CD14-positive monocyte (primary cell): ENCODE measurements around the gene KSR1. TPM values are rescaled to one million over a fixed set of nuclear protein-coding genes. Genes with fewer than 3 reads are reported as not detected.

Source experiments
- DNase-seq, 3 donors: peaks; one replicate each; pipeline ENCODE4 v3.0.0-alpha.2; 2011 to 2022
- H2AFZ ChIP-seq: 2 replicates; pipeline ENCODE4 v1.6.0; 2012; ENCODE audit warnings: mild to moderate bottlenecking, low read depth, low read length, inconsistent platforms; ENCODE audit not compliant: insufficient read depth, poor library complexity, severe bottlenecking
- H3K27ac ChIP-seq, 2 donors: 1 replicate in 1 of 2; 2 replicates in 1 of 2; pipeline ENCODE4 v1.5.1; 2012 to 2013; ENCODE audit warnings: low read length in 2 of 2, control low read depth in 1 of 2, inconsistent platforms in 1 of 2, low read depth in 1 of 2, mild to moderate bottlenecking in 1 of 2
- H3K27me3 ChIP-seq, 2 donors: one replicate each; pipeline versions ENCODE4 v1.6.0 to v1.6.1; 2011 to 2013; ENCODE audit warnings: low read length in 2 of 2; ENCODE audit not compliant: control insufficient read depth in 2 of 2, insufficient read depth in 2 of 2
- H3K36me3 ChIP-seq, 2 donors: replicated peaks in 1 of 2; 1 replicate in 1 of 2; 2 replicates in 1 of 2; pipeline versions ENCODE4 v1.5.1 to v1.6.1; 2012 to 2013; ENCODE audit warnings: low read length in 2 of 2, control low read depth in 1 of 2, inconsistent platforms in 1 of 2, mild to moderate bottlenecking in 1 of 2; ENCODE audit not compliant: insufficient read depth in 2 of 2, control insufficient read depth in 1 of 2
- H3K4me1 ChIP-seq, 2 donors: 1 replicate in 1 of 2; 2 replicates in 1 of 2; pipeline versions ENCODE4 v1.5.1 to v1.6.1; 2012 to 2013; ENCODE audit warnings: low read length in 2 of 2, control low read depth in 1 of 2, inconsistent platforms in 1 of 2, mild to moderate bottlenecking in 1 of 2, moderate library complexity in 1 of 2; ENCODE audit not compliant: insufficient read depth in 2 of 2, control insufficient read depth in 1 of 2
- H3K4me2 ChIP-seq: replicated peaks from 2 replicates; pipeline ENCODE3; 2012; ENCODE audit warnings: low read length, moderate library complexity, mild to moderate bottlenecking; ENCODE audit not compliant: poor library complexity, severe bottlenecking; ENCODE audit errors: extremely low read depth
- H3K4me3 ChIP-seq, 3 experiments: fragments of 200-600 bp in 1 of 3; sonication (generic) in 1 of 3; replicated peaks in 1 of 3; 1 replicate in 2 of 3; 2 replicates in 1 of 3; pipeline ENCODE4 v1.5.1; 2011 to 2013; ENCODE audit warnings: low read length in 3 of 3, mild to moderate bottlenecking in 3 of 3, control low read depth in 2 of 3, low read depth in 2 of 3, inconsistent platforms in 1 of 3, moderate library complexity in 1 of 3
- H3K79me2 ChIP-seq: 2 replicates; pipeline ENCODE4 v1.6.0; 2012; ENCODE audit warnings: mild to moderate bottlenecking, control low read depth, inconsistent platforms, low read length, moderate library complexity; ENCODE audit not compliant: insufficient read depth
- H3K9ac ChIP-seq: 2 replicates; pipeline ENCODE4 v1.6.0; 2017; ENCODE audit warnings: low read length, mild to moderate bottlenecking; ENCODE audit not compliant: insufficient read depth, poor library complexity, severe bottlenecking
- H3K9me3 ChIP-seq, 2 donors: replicated peaks in 1 of 2; 1 replicate in 1 of 2; 2 replicates in 1 of 2; pipeline versions ENCODE4 v1.5.1 to v1.6.1; 2012 to 2013; ENCODE audit warnings: low read length in 2 of 2, control low read depth in 1 of 2; ENCODE audit not compliant: control insufficient read depth in 1 of 2, insufficient read depth in 1 of 2
- H4K20me1 ChIP-seq: 2 replicates; pipeline ENCODE4 v1.6.0; 2012; ENCODE audit warnings: mild to moderate bottlenecking, low read length, control low read depth, moderate library complexity; ENCODE audit not compliant: insufficient read depth
- H3K27ac Mint-ChIP-seq, 7 donors: one replicate each; pipeline ENCODE4 v1.8.0; 2020; ENCODE audit warnings: mild to moderate bottlenecking in 7 of 7, mixed read lengths in 7 of 7, moderate library complexity in 6 of 7, inconsistent platforms in 2 of 7
- H3K27me3 Mint-ChIP-seq, 3 donors: one replicate each; pipeline ENCODE4 v1.8.0; 2021 to 2022; ENCODE audit warnings: low read depth in 3 of 3, mild to moderate bottlenecking in 3 of 3, mixed read lengths in 3 of 3, moderate library complexity in 3 of 3, inconsistent platforms in 1 of 3
- H3K36me3 Mint-ChIP-seq, 2 donors: one replicate each; pipeline ENCODE4 v1.8.0; 2020; ENCODE audit warnings: mixed read lengths in 2 of 2, inconsistent platforms in 1 of 2, mild to moderate bottlenecking in 1 of 2
- H3K4me1 Mint-ChIP-seq: one replicate; pipeline ENCODE4 v1.8.0; 2020; ENCODE audit warnings: mild to moderate bottlenecking, mixed read lengths
- H3K4me3 Mint-ChIP-seq, 2 donors: one replicate each; pipeline ENCODE4 v1.8.0; 2020; ENCODE audit warnings: mild to moderate bottlenecking in 2 of 2, mixed read lengths in 2 of 2, moderate library complexity in 1 of 2
- H3K9me3 Mint-ChIP-seq, 7 donors: one replicate each; pipeline ENCODE4 v1.8.0; 2020 to 2022; ENCODE audit warnings: mixed read lengths in 7 of 7, mild to moderate bottlenecking in 6 of 7, moderate library complexity in 6 of 7, inconsistent platforms in 2 of 7
- WGBS: methylation state at CpG from one replicate; pipeline ENCODE4 v1.1.5; 2013; ENCODE audit warnings: missing lambda C conversion rate; ENCODE audit not compliant: insufficient coverage; 5-methylcytosine and 5-hydroxymethylcytosine counted together
- intact Hi-C, 2 donors: fragments of 100-400 bp; cut with micrococcal nuclease; formaldehyde crosslinking; loops; one replicate each; pipeline versions ENCODE4 v1.15.0 to v1.15.1; 2023
- polyA plus RNA-seq, 3 donors: library from polyadenylated mRNA; depleted of rRNA in 1 of 3; unstranded in 2 of 3; stranded (reverse) in 1 of 3; fragments of 300-500 nt in 2 of 3; fragments of >200 nt in 1 of 3; fragmentation: Illumina TruSeq in 2 of 3; gene quantifications; 1 replicate in 2 of 3; 2 replicates in 1 of 3; pipeline ENCODE4 v1.2.3, GENCODE V29; 2012 to 2021
- TF ChIP-seq, protein P1 (sequence below): fragments of 200-600 bp; IDR thresholded peaks from one replicate; pipeline ENCODE4 v1.8.0; 2022; ENCODE audit warnings: antibody characterized with exemption, mild to moderate bottlenecking

Gene KSR1
- polyA plus RNA-seq, 3 donors, result 1.2 to 111 (median 4.2) TPM

GRCh38 chr17:27649929-27650328 lies 193.7 kb downstream of the KSR1 start:
- TF ChIP-seq, protein P1, sequence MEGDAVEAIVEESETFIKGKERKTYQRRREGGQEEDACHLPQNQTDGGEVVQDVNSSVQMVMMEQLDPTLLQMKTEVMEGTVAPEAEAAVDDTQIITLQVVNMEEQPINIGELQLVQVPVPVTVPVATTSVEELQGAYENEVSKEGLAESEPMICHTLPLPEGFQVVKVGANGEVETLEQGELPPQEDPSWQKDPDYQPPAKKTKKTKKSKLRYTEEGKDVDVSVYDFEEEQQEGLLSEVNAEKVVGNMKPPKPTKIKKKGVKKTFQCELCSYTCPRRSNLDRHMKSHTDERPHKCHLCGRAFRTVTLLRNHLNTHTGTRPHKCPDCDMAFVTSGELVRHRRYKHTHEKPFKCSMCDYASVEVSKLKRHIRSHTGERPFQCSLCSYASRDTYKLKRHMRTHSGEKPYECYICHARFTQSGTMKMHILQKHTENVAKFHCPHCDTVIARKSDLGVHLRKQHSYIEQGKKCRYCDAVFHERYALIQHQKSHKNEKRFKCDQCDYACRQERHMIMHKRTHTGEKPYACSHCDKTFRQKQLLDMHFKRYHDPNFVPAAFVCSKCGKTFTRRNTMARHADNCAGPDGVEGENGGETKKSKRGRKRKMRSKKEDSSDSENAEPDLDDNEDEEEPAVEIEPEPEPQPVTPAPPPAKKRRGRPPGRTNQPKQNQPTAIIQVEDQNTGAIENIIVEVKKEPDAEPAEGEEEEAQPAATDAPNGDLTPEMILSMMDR, result no peak
- Histone ChIP-seq H3K4me3 (no peak overlapping the region), H3K36me3 (peaks cover 36 to 46% of the 10 kb centered on the region in 2 donors), H3K4me1 (no peaks in the 10 kb centered on the region), H3K9ac (no peak overlapping the region), H3K4me2 (no peak overlapping the region), H3K9me3 (no peaks in the 10 kb centered on the region), H4K20me1 (peaks cover 37% of the 10 kb centered on the region), H3K27me3 (no peaks in the 10 kb centered on the region), H3K27ac (no peak overlapping the region), H3K79me2 (no peaks in the 10 kb centered on the region), H2AFZ (no peak overlapping the region)
- DNase-seq, result no peak
- Mint-ChIP-seq H3K36me3 (peaks cover 41 to 43% of the 10 kb centered on the region in 2 donors), H3K4me1 (no peaks in the 10 kb centered on the region), H3K9me3 (no peaks in the 10 kb centered on the region), H3K27me3 (peaks cover 0 to 5% (median 2%) of the 10 kb centered on the region in 3 donors), H3K4me3 (no peak overlapping the region), H3K27ac (peak overlapping the region in 2 of 7 donors; percentile 4 to 54)
- intact Hi-C loops, result loop anchor here (2.0 to 10.0 kb wide), 2 partner anchors 47 to 225 kb away; no protein-coding TSS in a partner anchor
- 93% methylated on average over 14 of the region's 16 CpGs for WGBS

DNA sequence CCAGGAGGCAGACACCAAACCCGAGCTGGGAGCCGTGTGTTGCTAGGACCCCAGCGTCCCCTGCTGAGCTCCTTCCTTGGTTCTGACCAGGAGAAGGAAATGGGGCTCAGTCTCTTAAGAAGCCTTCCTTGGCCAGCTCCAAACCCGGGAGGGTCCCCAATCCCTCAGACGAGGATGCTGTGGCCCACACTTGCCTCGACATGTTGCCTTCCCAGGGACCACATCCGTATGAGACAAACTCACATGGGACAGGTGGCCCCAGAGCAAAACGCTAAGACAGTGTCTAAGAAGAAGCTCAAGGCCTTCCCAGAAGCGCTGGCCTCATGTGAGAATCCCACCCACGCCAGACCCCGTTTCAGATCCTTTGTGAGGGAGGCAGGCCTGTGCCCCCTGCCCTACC lies 194.6 kb downstream of the KSR1 start:
- Mint-ChIP-seq H3K9me3 (no peaks in the 10 kb centered on the region), H3K4me3 (no peak overlapping the region), H3K4me1 (no peaks in the 10 kb centered on the region), H3K27ac (no peak overlapping the region), H3K36me3 (peaks cover 40% of the 10 kb centered on the region in 2 donors), H3K27me3 (peaks cover 0 to 5% (median 2%) of the 10 kb centered on the region in 3 donors)
- intact Hi-C loops, result loop anchor here (2.0 to 10.0 kb wide), 2 partner anchors 48 to 224 kb away; no protein-coding TSS in a partner anchor
- no peaks in the 10 kb centered on the region for H3K4me1 ChIP-seq
- no peak for DNase-seq
- H3K4me2 ChIP-seq, result no peak overlapping the region
- H3K36me3 ChIP-seq, result peaks cover 35 to 43% of the 10 kb centered on the region in 2 donors
- 89% methylated on average over 11 of the region's 11 CpGs for WGBS
- peaks cover 34% of the 10 kb centered on the region for H4K20me1 ChIP-seq
- no peak overlapping the region for H3K9ac ChIP-seq
- H3K9me3 ChIP-seq, result no peaks in the 10 kb centered on the region
- H3K27ac ChIP-seq, result no peak overlapping the region
- no peak overlapping the region for H2AFZ ChIP-seq
- H3K27me3 ChIP-seq, result no peaks in the 10 kb centered on the region
- no peak overlapping the region for H3K4me3 ChIP-seq
- no peaks in the 10 kb centered on the region for H3K79me2 ChIP-seq
- TF ChIP-seq, protein P1, result no peak
